ENCODE results near the gene EPS8. TPM values are rescaled to one million over a fixed set of nuclear protein-coding genes. Genes with fewer than 3 reads are reported as not detected.

The EPS8 gene
- total RNA-seq, 1 donor from 2014 or later = 72.8 TPM

GRCh38 chr12:15786772-15787171 is 2.4 kb downstream of the EPS8 start:
- H3K27ac ChIP-seq = no peak overlapping the region
- intact Hi-C loops (cut with DNase I) = no loop called here
- H3K4me3 ChIP-seq = peak overlapping the region; percentile 87
- ATAC-seq = no peak
- H3K36me3 ChIP-seq = no peaks in the 10 kb centered on the region
- H3K9me3 ChIP-seq = no peaks in the 10 kb centered on the region
- no peaks in the 10 kb centered on the region for H3K27me3 ChIP-seq (ENCODE audit: low read depth)
- no peak for TF ChIP-seq CTCF (IDR thresholded peaks at IDR 0.05)
- no peaks in the 10 kb centered on the region for H3K4me1 ChIP-seq
- DNase-seq = no peak

- intact Hi-C loops (cut with DNase I) = no loop called here
- H3K36me3 ChIP-seq = no peaks in the 10 kb centered on the region
- no peaks in the 10 kb centered on the region for H3K9me3 ChIP-seq
- peaks cover 7% of the 10 kb centered on the region for H3K4me1 ChIP-seq
- H3K4me3 ChIP-seq = no peak overlapping the region
- no peak for TF ChIP-seq CTCF (IDR thresholded peaks at IDR 0.05)
- ATAC-seq = no peak
- H3K27ac ChIP-seq = no peak overlapping the region
- DNase-seq = no peak
- no peaks in the 10 kb centered on the region for H3K27me3 ChIP-seq (ENCODE audit: low read depth)
Observed at GRCh38 chr12:15783288-15783687, 5.9 kb downstream of the EPS8 start.

GRCh38 chr12:15782667-15783066 is 6.5 kb downstream of the EPS8 start:
- no peak for ATAC-seq
- H3K27ac ChIP-seq = no peak overlapping the region

GRCh38 chr12:15779925-15780324 is 9.3 kb downstream of the EPS8 start:
- no peak overlapping the region for H3K4me3 ChIP-seq
- intact Hi-C loops (cut with DNase I) = no loop called here
- peaks cover 7% of the 10 kb centered on the region for H3K4me1 ChIP-seq
- no peak for TF ChIP-seq CTCF (IDR thresholded peaks at IDR 0.05)
- no peak overlapping the region for H3K27ac ChIP-seq
- H3K36me3 ChIP-seq = no peaks in the 10 kb centered on the region
- H3K9me3 ChIP-seq = no peaks in the 10 kb centered on the region
- DNase-seq (no peak), ATAC-seq (no peak)
- no peaks in the 10 kb centered on the region for H3K27me3 ChIP-seq (ENCODE audit: low read depth)

More at GRCh38 chr12:15782667-15783066, 6.5 kb downstream of the EPS8 start:
- Histone ChIP-seq H3K27me3 (ENCODE audit: low read depth) (no peaks in the 10 kb centered on the region), H3K9me3 (no peaks in the 10 kb centered on the region), H3K4me1 (peaks cover 7% of the 10 kb centered on the region), H3K36me3 (no peaks in the 10 kb centered on the region), H3K4me3 (no peak overlapping the region)
- intact Hi-C loops (cut with DNase I) = no loop called here
- TF ChIP-seq CTCF (IDR thresholded peaks at IDR 0.05) = no peak
- no peak for DNase-seq

- no peaks in the 10 kb centered on the region for H3K9me3 ChIP-seq
- no peak for TF ChIP-seq CTCF (IDR thresholded peaks at IDR 0.05)
- H3K4me1 ChIP-seq = peaks cover 7% of the 10 kb centered on the region
- no peak for ATAC-seq
- intact Hi-C loops (cut with DNase I) = no loop called here
- H3K36me3 ChIP-seq = no peaks in the 10 kb centered on the region
- no peak overlapping the region for H3K4me3 ChIP-seq
- no peak overlapping the region for H3K27ac ChIP-seq
- DNase-seq = no peak
- H3K27me3 ChIP-seq (ENCODE audit: low read depth) = no peaks in the 10 kb centered on the region
Observed at GRCh38 chr12:15778126-15778525, 11.1 kb downstream of the EPS8 start.

All from lower lobe of right lung (tissue), 2 donors.